H1 (cell line): ENCODE data around the gene MVD. TPM values are rescaled to one million over a fixed set of nuclear protein-coding genes. Genes with fewer than 3 reads are reported as not detected.

Source experiments
- CTCF ChIA-PET: fragments of 300-600 bp; sonication (Branson Sonifier 250); formaldehyde crosslinking; loops from one replicate; lab custom pipeline; 2021; ENCODE audit not compliant: partially characterized antibody; lab: Charles Lee
- POLR2A ChIA-PET: fragments of 300-600 bp; sonication (Branson Sonifier 250); formaldehyde crosslinking; loops from one replicate; lab custom pipeline; 2021; ENCODE audit warnings: inconsistent platforms; ENCODE audit not compliant: partially characterized antibody; lab: Charles Lee
- DNase-seq, 2 experiments: peaks; one replicate each; pipeline versions ENCODE4 v3.0.0 to v3.0.0-alpha.2; 2010 to 2022; ENCODE audit warnings: low spot score in 2 of 2, low read depth in 1 of 2, mixed read lengths in 1 of 2
- FAIRE-seq: peaks from 2 replicates; lab custom pipeline; 2011; peaks lifted over from hg19 to GRCh38; lab: Jason Lieb, UNC
- H2AFZ ChIP-seq: 2 replicates; pipeline ENCODE4 v1.8.1; 2012; ENCODE audit warnings: low read length, inconsistent platforms
- H2AK5ac ChIP-seq: 2 replicates; pipeline ENCODE4 v1.6.1; 2013; ENCODE audit warnings: low read depth, low read length
- H2BK120ac ChIP-seq: replicated peaks from 2 replicates; pipeline ENCODE3; 2013; ENCODE audit warnings: low read depth, low read length, inconsistent platforms
- H2BK12ac ChIP-seq: 2 replicates; pipeline ENCODE4 v1.6.1; 2013; ENCODE audit warnings: low read depth, low read length
- H2BK15ac ChIP-seq: 2 replicates; pipeline ENCODE4 v1.6.1; 2013; ENCODE audit warnings: low read length
- H2BK20ac ChIP-seq: 2 replicates; pipeline ENCODE4 v1.6.1; 2013; ENCODE audit warnings: low read length
- H2BK5ac ChIP-seq: 2 replicates; pipeline ENCODE4 v1.6.1; 2013; ENCODE audit warnings: low read depth, low read length
- H3K14ac ChIP-seq: 2 replicates; pipeline ENCODE4 v1.6.1; 2013; ENCODE audit warnings: inconsistent platforms; ENCODE audit not compliant: insufficient read length
- H3K18ac ChIP-seq: 2 replicates; pipeline ENCODE4 v1.6.1; 2013; ENCODE audit warnings: low read length; ENCODE audit errors: extremely low read depth
- H3K23ac ChIP-seq: 2 replicates; pipeline ENCODE4 v1.6.1; 2013; ENCODE audit warnings: inconsistent platforms; ENCODE audit not compliant: insufficient read length
- H3K23me2 ChIP-seq: 2 replicates; pipeline ENCODE4 v1.6.1; 2013; ENCODE audit warnings: low read depth, low read length
- H3K27ac ChIP-seq: 2 replicates; pipeline ENCODE4 v1.6.1; 2011; ENCODE audit warnings: low read depth, low read length, inconsistent platforms
- H3K27me3 ChIP-seq, 4 experiments: replicated peaks in 1 of 4; 1 replicate in 1 of 4; 2 replicates in 3 of 4; pipeline versions ENCODE4 v1.6.1 to v1.8.1; 2011 to 2013; ENCODE audit warnings: low read length in 3 of 4, mild to moderate bottlenecking in 3 of 4, inconsistent platforms in 2 of 4, mixed read lengths in 2 of 4, moderate library complexity in 1 of 4; ENCODE audit not compliant: control insufficient read depth in 3 of 4, insufficient read depth in 3 of 4; ENCODE audit errors: extremely low read depth in 1 of 4
- H3K36me3 ChIP-seq, 4 experiments: 2 replicates each; pipeline versions ENCODE4 v1.6.1 to v1.8.1; 2011 to 2013; ENCODE audit warnings: mild to moderate bottlenecking in 4 of 4, low read length in 3 of 4, moderate library complexity in 2 of 4, control low read depth in 1 of 4, inconsistent platforms in 1 of 4; ENCODE audit not compliant: insufficient read depth in 4 of 4, control insufficient read depth in 2 of 4
- H3K4ac ChIP-seq: replicated peaks from 2 replicates; pipeline ENCODE3; 2013; ENCODE audit warnings: low read length, low read depth, mixed read lengths, inconsistent platforms; ENCODE audit not compliant: insufficient read length
- H3K4me1 ChIP-seq, 4 experiments: replicated peaks in 1 of 4; 1 replicate in 1 of 4; 2 replicates in 3 of 4; pipeline versions ENCODE4 v1.6.1 to v1.8.1; 2011 to 2013; ENCODE audit warnings: low read length in 3 of 4, inconsistent platforms in 2 of 4, mixed read lengths in 1 of 4; ENCODE audit not compliant: insufficient read depth in 4 of 4, control insufficient read depth in 3 of 4
- H3K4me2 ChIP-seq, 2 experiments: 2 replicates each; pipeline versions ENCODE4 v1.6.1 to v1.8.1; 2011 to 2013; ENCODE audit warnings: low read depth in 2 of 2, low read length in 2 of 2, control low read depth in 1 of 2, inconsistent platforms in 1 of 2, mild to moderate bottlenecking in 1 of 2; ENCODE audit not compliant: insufficient read depth in 1 of 2
- H3K4me3 ChIP-seq, 4 experiments: fragments of 200-600, 300-600 bp in 1 of 4; sonication (generic), shearing (Covaris generic), sonication (Bioruptor Twin) in 1 of 4; 2 replicates each; pipeline versions ENCODE4 v1.5.1 to v1.8.1; 2011 to 2016; ENCODE audit warnings: low read length in 4 of 4, low read depth in 3 of 4, control low read depth in 2 of 4, inconsistent platforms in 2 of 4, mild to moderate bottlenecking in 2 of 4, mixed read lengths in 1 of 4, moderate library complexity in 1 of 4; ENCODE audit not compliant: insufficient read depth in 2 of 4; ENCODE audit errors: extremely low read depth in 1 of 4
- H3K56ac ChIP-seq: replicated peaks from 2 replicates; pipeline ENCODE3; 2013; ENCODE audit warnings: low read depth, mild to moderate bottlenecking, mixed read lengths, low read length, inconsistent platforms; ENCODE audit not compliant: insufficient read length
- H3K79me1 ChIP-seq: 2 replicates; pipeline ENCODE4 v1.6.1; 2013; ENCODE audit warnings: low read depth, low read length, control low read depth
- H3K79me2 ChIP-seq, 2 experiments: 2 replicates each; pipeline versions ENCODE4 v1.6.1 to v1.8.1; 2012 to 2013; ENCODE audit warnings: low read length in 2 of 2, mild to moderate bottlenecking in 2 of 2, inconsistent platforms in 1 of 2; ENCODE audit not compliant: insufficient read depth in 2 of 2, control insufficient read depth in 1 of 2
- H3K9ac ChIP-seq, 4 experiments: replicated peaks in 1 of 4; 1 replicate in 1 of 4; 2 replicates in 3 of 4; pipeline versions ENCODE4 v1.6.1 to v1.8.1; 2011 to 2013; ENCODE audit warnings: low read depth in 3 of 4, low read length in 3 of 4, control low read depth in 2 of 4, mild to moderate bottlenecking in 2 of 4, moderate library complexity in 2 of 4, inconsistent platforms in 1 of 4; ENCODE audit errors: extremely low read depth in 1 of 4
- H3K9me3 ChIP-seq, 2 experiments: 2 replicates each; pipeline versions ENCODE4 v1.6.1 to v1.8.1; 2012 to 2013; ENCODE audit warnings: mild to moderate bottlenecking in 2 of 2, moderate library complexity in 2 of 2, control low read depth in 1 of 2, inconsistent platforms in 1 of 2, low read depth in 1 of 2, low read length in 1 of 2, mixed read lengths in 1 of 2; ENCODE audit not compliant: insufficient read depth in 2 of 2
- H4K20me1 ChIP-seq, 2 experiments: replicated peaks in 1 of 2; 2 replicates each; pipeline versions ENCODE3 to v1.8.1; 2011 to 2013; ENCODE audit warnings: inconsistent platforms in 2 of 2, low read length in 2 of 2, mild to moderate bottlenecking in 1 of 2; ENCODE audit not compliant: insufficient read depth in 2 of 2, control insufficient read depth in 1 of 2
- H4K5ac ChIP-seq: 2 replicates; pipeline ENCODE4 v1.6.1; 2013; ENCODE audit warnings: low read length, low read depth, mixed read lengths, inconsistent platforms; ENCODE audit not compliant: insufficient read length
- H4K8ac ChIP-seq: 2 replicates; pipeline ENCODE4 v1.8.0; 2013; ENCODE audit warnings: mild to moderate bottlenecking, moderate library complexity, low read length, inconsistent platforms; ENCODE audit not compliant: insufficient read depth; ENCODE audit errors: extremely low read depth
- H4K91ac ChIP-seq: replicated peaks from 2 replicates; pipeline ENCODE3; 2013; ENCODE audit warnings: low read length, mixed read lengths, inconsistent platforms; ENCODE audit not compliant: insufficient read length
- CBX8 ChIP-seq: fragments of 300-800, 300-1000 bp; sonication (generic); IDR thresholded peaks from 2 replicates; pipeline ENCODE4 v1.7.1; 2016; ENCODE audit warnings: low read depth, low read length, borderline replicate concordance
- CTBP2 ChIP-seq: IDR thresholded peaks from 2 replicates; pipeline ENCODE4 v1.7.0; 2011; ENCODE audit warnings: borderline replicate concordance, mild to moderate bottlenecking, moderate library complexity, mixed read lengths, low read length; ENCODE audit not compliant: insufficient read depth, insufficient read length
- MAFK ChIP-seq: IDR thresholded peaks from 2 replicates; pipeline ENCODE4 v1.6.1; 2012; ENCODE audit warnings: low read depth, mild to moderate bottlenecking, improper control_type of control experiment, low read length
- RBBP5 ChIP-seq: IDR thresholded peaks from 2 replicates; pipeline ENCODE4 v1.7.1; 2012; ENCODE audit warnings: low read depth, mild to moderate bottlenecking, inconsistent platforms, low read length, moderate library complexity, borderline replicate concordance
- RXRA ChIP-seq: IDR thresholded peaks from 2 replicates; pipeline ENCODE4 v1.6.1; 2011; ENCODE audit warnings: low read depth, mild to moderate bottlenecking, low read length, moderate library complexity; ENCODE audit not compliant: insufficient read depth
- SAP30 ChIP-seq: fragments of 300-600 bp; sonication (generic); IDR thresholded peaks from 2 replicates; pipeline ENCODE4 v1.7.1; 2012; ENCODE audit warnings: low read length, moderate library complexity, mild to moderate bottlenecking, inconsistent platforms; ENCODE audit not compliant: insufficient read depth, insufficient replicate concordance
- SIN3A ChIP-seq, 2 experiments: IDR thresholded peaks in 1 of 2; conservative IDR thresholded peaks in 1 of 2; 2 replicates each; pipeline ENCODE4 v1.6.1; 2011 to 2012; ENCODE audit warnings: low read length in 2 of 2, improper control_type of control experiment in 1 of 2, low read depth in 1 of 2, mild to moderate bottlenecking in 1 of 2
- SP1 ChIP-seq: IDR thresholded peaks from 2 replicates; pipeline ENCODE4 v1.6.1; 2011; ENCODE audit warnings: low read depth, low read length
- TBP ChIP-seq: IDR thresholded peaks from 2 replicates; pipeline ENCODE4 v1.6.1; 2011; ENCODE audit warnings: low read depth, low read length, improper control_type of control experiment
- WGBS, 2 experiments: shearing (Covaris generic) in 1 of 2; methylation state at CpG; one replicate each; pipeline versions ENCODE4 v1.1.6 to v1.1.7; 2013 to 2015; ENCODE audit warnings: low lambda C conversion rate in 2 of 2, mixed read lengths in 2 of 2, inconsistent platforms in 1 of 2, low coverage in 1 of 2, missing lambda C conversion rate in 1 of 2; ENCODE audit not compliant: insufficient replicate concordance in 2 of 2, insufficient coverage in 1 of 2, insufficient read length in 1 of 2; ENCODE audit errors: extremely low coverage in 1 of 2, missing lambda C conversion rate in 1 of 2; 5-methylcytosine and 5-hydroxymethylcytosine counted together
- polyA plus RNA-seq, 7 experiments: library from polyadenylated mRNA; depleted of rRNA in 3 of 7; stranded (reverse) in 5 of 7; unstranded in 2 of 7; fragments of >200 nt in 5 of 7; fragments of 200-250 nt in 2 of 7; gene quantifications; 1 replicate in 5 of 7; 2 replicates in 1 of 7; 4 replicates in 1 of 7; pipeline versions ENCODE4 v1.2.1 to v1.2.3, GENCODE V29; 2011 to 2013; ENCODE audit warnings: missing spikeins in 2 of 7, mixed read lengths in 2 of 7
- total RNA-seq: library from RNA; stranded (reverse); fragmentation: NEBNext Ultra II Directional; extraction: Animal tissue kit (Norgen Biotek cat#: 25700); gene quantifications from 2 replicates; pipeline ENCODE4 v1.2.1, GENCODE V29; 2021

Gene MVD
- total and polyA plus RNA-seq, 2 of the 8 experiments (the other 6 are each of a cell fraction or from before 2014, with no cell fraction given) = 47.2 to 77.3 TPM

GRCh38 chr16:88653101-88653500 lies 9.8 kb downstream of the MVD start:
- CTCF ChIA-PET = interaction anchor here (1.2 to 1.9 kb wide), 2 partner anchors 69 to 82 kb away, joined by 3 to 4 read pairs; no protein-coding TSS in a partner anchor
- TF ChIP-seq RBBP5 = no peak
- no peak for TF ChIP-seq SIN3A (conservative IDR thresholded peaks at IDR 0.05 in 1 of 2, IDR thresholded peaks at IDR 0.05 in 1 of 2; ENCODE audit: low read depth in 1 of 2, low read length in 2 of 2)
- no peak for TF ChIP-seq SAP30
- TF ChIP-seq CBX8 = no peak
- TF ChIP-seq RXRA = no peak
- TF ChIP-seq MAFK = no peak
- no peak for TF ChIP-seq TBP
- TF ChIP-seq CTBP2 = no peak
- TF ChIP-seq SP1 = no peak

More at GRCh38 chr16:88653101-88653500, 9.8 kb downstream of the MVD start:
- H4K8ac ChIP-seq = no peak overlapping the region
- no peak overlapping the region for H4K5ac ChIP-seq
- no peak overlapping the region for H2AFZ ChIP-seq
- no peak overlapping the region for H3K4me3 ChIP-seq
- H2BK15ac ChIP-seq = no peak overlapping the region
- H3K23me2 ChIP-seq = peaks cover 10% of the 10 kb centered on the region; the same call in 1 of the 2 replicates
- H4K20me1 ChIP-seq = peaks cover 0 to 34% of the 10 kb centered on the region in 2 experiments
- no peak overlapping the region for H3K4me2 ChIP-seq
- H3K4me1 ChIP-seq = peaks cover 0 to 11% (median 7%) of the 10 kb centered on the region in 4 experiments; a peak in 5 of 7 replicates
- no peaks in the 10 kb centered on the region for H3K27me3 ChIP-seq
- no peak overlapping the region for H3K4ac ChIP-seq
- H2BK20ac ChIP-seq = no peak overlapping the region
- H3K79me2 ChIP-seq = no peaks in the 10 kb centered on the region; a peak in 1 of 4 replicates
- H3K23ac ChIP-seq = no peak overlapping the region
- H3K18ac ChIP-seq = no peak overlapping the region
- H3K79me1 ChIP-seq = peaks cover 6% of the 10 kb centered on the region
- H2BK12ac ChIP-seq = no peak overlapping the region
- no peak overlapping the region for H2BK120ac ChIP-seq
- DNase-seq (no peak), FAIRE-seq (no peak)
- H3K56ac ChIP-seq = no peak overlapping the region
- H2BK5ac ChIP-seq = no peak overlapping the region
- no peak overlapping the region for H4K91ac ChIP-seq
- no peak overlapping the region for H3K9ac ChIP-seq
- H2AK5ac ChIP-seq = no peak overlapping the region
- no peak overlapping the region for H3K14ac ChIP-seq
- POLR2A ChIA-PET = interaction anchor here (1.7 to 3.7 kb wide), 2 partner anchors 10 to 11 kb away, joined by 5 to 19 read pairs; partner anchors contain the start of gene MVD
- 85% methylated on average over 13 of the region's 13 CpGs; no CpG with 5 or more reads in 1 of the 2 experiments for WGBS, 2 experiments
- no peaks in the 10 kb centered on the region for H3K9me3 ChIP-seq
- H3K27ac ChIP-seq = no peak overlapping the region
- H3K36me3 ChIP-seq = peaks cover 3 to 29% (median 4%) of the 10 kb centered on the region in 4 experiments; a peak in 7 of 8 replicates
